ENCODE results near the gene RNF113A. TPM values are rescaled to one million over a fixed set of nuclear protein-coding genes. Genes with fewer than 3 reads are reported as not detected.
"Not testable (repeated sequence)": the region's sequence is repeated elsewhere in the genome, so short reads cannot be mapped to it uniquely, and the experiment has no call there.

Gene RNF113A
- total RNA-seq, 8 experiments from 2014 or later: 17.3 to 33.8 (median 20.7) TPM

GRCh38 chrX:119880552-119881437 lies 9.3 kb upstream of the RNF113A start:
- in situ Hi-C loops (cut with MboI; ENCODE audit: low pct_unique_long_range_greater_than_20kb in 2 of 9, low sequenced_read_pairs in 9 of 9, unreplicated experiment in 9 of 9): no loop called here
- ATAC-seq (replicated peaks in 6 of 8): peak; percentile 78 to 97 (median 90)
- Histone ChIP-seq H3K4me1 (replicated peaks in 1 of 2) (no peaks in the 10 kb centered on the region), H3K4me3 (no peak overlapping the region), H3K27ac (no peak overlapping the region)
- 17 to 90% (median 60%) methylated on average over 1 to 5 of the region's 11 CpGs; no CpG with 5 or more reads in 5 of the 10 experiments for WGBS, 10 experiments

DNA sequence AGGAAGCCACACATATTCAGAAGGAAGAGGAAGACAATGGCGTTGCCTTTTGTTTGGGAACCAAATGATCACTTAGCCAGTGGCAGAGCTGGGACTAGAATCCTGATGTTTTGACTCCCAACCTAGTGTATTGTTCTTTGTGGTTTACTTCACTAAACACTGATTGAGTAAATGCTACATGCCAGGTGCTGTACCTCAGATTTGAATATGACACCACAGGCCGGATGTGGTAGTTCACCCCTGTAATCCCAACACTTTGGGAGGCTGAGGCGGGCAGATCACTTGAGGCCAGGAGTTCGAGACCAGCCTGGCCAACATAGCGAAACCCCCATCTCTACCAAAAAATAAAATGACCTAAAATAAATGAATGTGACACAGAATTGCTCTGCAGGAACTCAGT lies 8.5 kb upstream of the RNF113A start:
- WGBS, 10 experiments: 49 to 100% (median 95%) methylated on average over 1 to 5 of the region's 5 CpGs; no CpG with 5 or more reads in 7 of the 10 experiments
- Histone ChIP-seq H3K27ac (no peak overlapping the region), H3K4me1 (replicated peaks in 1 of 2) (no peaks in the 10 kb centered on the region), H3K4me3 (no peak overlapping the region)
- in situ Hi-C loops (cut with MboI; ENCODE audit: low pct_unique_long_range_greater_than_20kb in 2 of 9, low sequenced_read_pairs in 9 of 9, unreplicated experiment in 9 of 9): no loop called here
- no peak for ATAC-seq (replicated peaks in 6 of 8)

DNA sequence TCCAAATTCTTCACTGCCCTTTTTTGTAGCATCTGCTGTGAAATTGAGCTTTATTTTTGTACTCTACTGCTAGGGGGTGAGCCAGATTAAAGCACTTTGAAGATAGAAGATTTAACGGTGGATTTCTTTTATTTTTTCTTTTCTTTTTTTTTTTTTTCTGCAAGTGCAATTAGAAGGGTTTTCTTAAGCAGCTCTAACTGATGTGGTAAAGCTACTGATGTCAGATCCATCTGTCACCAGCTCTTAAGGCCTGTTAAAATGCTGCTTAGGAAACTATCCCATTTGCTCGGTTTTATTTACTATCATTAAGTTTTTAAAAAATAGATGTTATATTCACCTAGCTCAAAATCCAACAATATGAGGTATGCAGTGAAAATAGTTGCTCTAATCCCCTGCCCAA lies 7.2 kb upstream of the RNF113A start:
- H3K4me1 ChIP-seq (replicated peaks in 1 of 2): no peaks in the 10 kb centered on the region
- H3K4me3 ChIP-seq: no peak overlapping the region
- ATAC-seq (replicated peaks in 6 of 8): no peak
- 20 to 100% (median 69%) methylated on average over 1 to 2 of the region's 2 CpGs; no CpG with 5 or more reads in 4 of the 10 experiments for WGBS, 10 experiments
- no peak overlapping the region for H3K27ac ChIP-seq
- in situ Hi-C loops (cut with MboI; ENCODE audit: low pct_unique_long_range_greater_than_20kb in 2 of 9, low sequenced_read_pairs in 9 of 9, unreplicated experiment in 9 of 9): no loop called here

- ATAC-seq (replicated peaks in 6 of 8): peak; percentile 27 to 58 (median 50)
- H3K4me3 ChIP-seq: peak overlapping the region; percentile 44 to 98 (median 63)
- peaks cover 0 to 9% of the 10 kb centered on the region in 2 donors for H3K4me1 ChIP-seq (replicated peaks in 1 of 2)
- 0 to 38% (median 0%) methylated on average over 1 to 24 of the region's 26 CpGs; no CpG with 5 or more reads in 5 of the 10 experiments for WGBS, 10 experiments
- peak overlapping the region; percentile 89 to 99 for H3K27ac ChIP-seq
- in situ Hi-C loops (cut with MboI; ENCODE audit: low pct_unique_long_range_greater_than_20kb in 2 of 9, low sequenced_read_pairs in 9 of 9, unreplicated experiment in 9 of 9): no loop called here
Measured at GRCh38 chrX:119871245-119871598, 311 bp downstream of the RNF113A start.

GRCh38 chrX:119870626-119871131 lies 854 bp downstream of the RNF113A start:
- Histone ChIP-seq H3K4me1 (replicated peaks in 1 of 2) (peaks cover 0 to 9% of the 10 kb centered on the region in 2 donors), H3K27ac (peak overlapping the region; percentile 89 to 99), H3K4me3 (peak overlapping the region; percentile 44 to 98 (median 63))
- in situ Hi-C loops (cut with MboI; ENCODE audit: low pct_unique_long_range_greater_than_20kb in 2 of 9, low sequenced_read_pairs in 9 of 9, unreplicated experiment in 9 of 9): no loop called here
- ATAC-seq (replicated peaks in 6 of 8): peak; percentile 7 to 37 (median 21)
- 0 to 38% (median 0%) methylated on average over 1 to 3 of the region's 25 CpGs; no CpG with 5 or more reads in 7 of the 10 experiments for WGBS, 10 experiments

DNA sequence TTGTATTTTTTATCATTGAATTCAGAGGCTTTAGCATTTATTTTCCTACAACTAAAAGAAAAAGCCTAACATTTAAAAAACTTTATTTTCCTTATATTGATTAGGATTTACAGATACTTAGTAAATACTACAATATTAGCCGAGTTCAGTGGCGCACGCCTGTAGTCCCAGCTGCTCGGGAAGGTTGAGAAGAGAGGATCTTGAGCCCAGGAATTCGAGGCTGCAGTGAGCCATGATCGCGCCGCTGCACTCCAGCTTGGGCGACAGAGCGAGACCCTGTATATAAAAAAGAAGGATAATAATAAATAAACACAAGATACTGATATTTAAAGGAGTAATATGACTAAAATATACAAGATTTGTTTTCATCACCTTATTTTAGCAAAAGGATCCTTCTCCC lies 18.1 kb downstream of the RNF113A start:
- H3K4me3 ChIP-seq: peak overlapping the region; percentile 26 to 94 (median 89)
- peak overlapping the region in 1 of 2 donors; percentile 32 for H3K27ac ChIP-seq
- H3K4me1 ChIP-seq (replicated peaks in 1 of 2): no peaks in the 10 kb centered on the region
- in situ Hi-C loops (cut with MboI; ENCODE audit: low pct_unique_long_range_greater_than_20kb in 2 of 9, low sequenced_read_pairs in 9 of 9, unreplicated experiment in 9 of 9): no loop called here
- 29 to 75% (median 46%) methylated on average over 3 to 9 of the region's 10 CpGs; no CpG with 5 or more reads in 7 of the 10 experiments for WGBS, 10 experiments
- peak in 2 of 8 experiments; percentile 7 to 13 for ATAC-seq (replicated peaks in 6 of 8)

DNA sequence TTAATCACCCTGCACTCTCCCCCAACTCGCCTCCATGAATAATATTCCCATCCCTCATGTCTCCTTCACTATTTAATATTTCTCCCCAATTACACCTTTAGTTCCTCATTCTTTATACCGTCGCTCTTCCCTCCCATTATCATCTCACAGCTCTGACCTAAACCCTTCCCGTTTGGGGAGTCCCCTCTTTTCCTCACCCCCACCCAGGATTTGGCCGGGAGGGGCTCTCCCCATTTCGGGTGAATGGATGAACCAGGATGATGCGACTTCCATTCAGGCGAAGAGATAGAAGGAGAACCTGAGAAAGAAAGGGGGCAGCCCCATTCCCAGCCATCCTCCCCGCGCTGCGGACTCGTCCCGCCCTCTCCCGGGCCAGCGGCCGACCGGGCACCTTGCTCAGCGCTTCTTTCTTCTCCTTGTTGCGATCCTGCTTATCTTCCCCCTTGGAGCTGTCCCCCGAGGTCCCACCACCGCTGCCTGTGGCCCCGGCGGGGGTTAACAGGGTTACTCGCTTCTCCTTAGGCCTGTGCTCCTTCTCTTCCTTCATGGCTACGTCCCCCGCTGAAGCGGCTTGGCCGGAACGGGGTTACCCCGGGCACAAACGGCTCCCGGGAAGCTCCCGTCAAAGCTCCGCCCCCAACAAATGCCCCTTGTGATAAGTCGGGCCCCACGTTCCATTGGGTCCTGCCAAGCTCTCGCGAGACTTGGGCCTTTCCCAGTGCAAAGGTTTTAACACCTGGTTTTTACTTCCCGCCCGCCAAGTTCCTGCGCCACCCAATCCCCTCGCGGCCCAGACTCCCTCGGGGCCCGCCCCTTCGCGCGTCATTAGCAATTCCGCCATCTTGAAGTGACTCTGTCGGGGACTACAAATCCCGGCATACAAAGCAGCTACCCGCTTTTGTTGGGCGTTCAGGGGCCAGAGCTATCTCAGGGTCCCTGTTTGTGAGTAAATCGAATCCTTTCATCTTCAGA lies 18.9 kb downstream of the RNF113A start, which contains the start of gene UPF3B:
UPF3B (minus strand) TSS at position 582 of the 972 bp plus-strand sequence; CDS start at position 547, 35 bp downstream.
- peak within 1 kb of the TSS; percentile 59 to 94 (median 90) for H3K4me3 ChIP-seq
- peak within 1 kb of the TSS; percentile 88 to 94 for H3K27ac ChIP-seq
- peak; percentile 92 to 99 (median 96) for ATAC-seq (replicated peaks in 6 of 8)
- no peaks in the 10 kb centered on the region for H3K4me1 ChIP-seq (replicated peaks in 1 of 2)
- WGBS, 10 experiments: 0 to 20% (median 14%) methylated on average over 1 to 8 of the region's 54 CpGs; no CpG with 5 or more reads in 7 of the 10 experiments
- in situ Hi-C loops (cut with MboI; ENCODE audit: low pct_unique_long_range_greater_than_20kb in 2 of 9, low sequenced_read_pairs in 9 of 9, unreplicated experiment in 9 of 9): no loop called here

- H3K27ac ChIP-seq: no peak overlapping the region
- WGBS, 10 experiments: 49 to 100% (median 96%) methylated on average over 1 to 3 of the region's 3 CpGs; no CpG with 5 or more reads in 1 of the 10 experiments
- no peak overlapping the region for H3K4me3 ChIP-seq
- in situ Hi-C loops (cut with MboI; ENCODE audit: low pct_unique_long_range_greater_than_20kb in 2 of 9, low sequenced_read_pairs in 9 of 9, unreplicated experiment in 9 of 9): no loop called here
- no peaks in the 10 kb centered on the region for H3K4me1 ChIP-seq (replicated peaks in 1 of 2)
- no peak for ATAC-seq (replicated peaks in 6 of 8)
Measured at GRCh38 chrX:119833905-119834304, 37.6 kb downstream of the RNF113A start.

- in situ Hi-C loops (cut with MboI; ENCODE audit: low pct_unique_long_range_greater_than_20kb in 2 of 9, low sequenced_read_pairs in 9 of 9, unreplicated experiment in 9 of 9): no loop called here
- WGBS, 10 experiments: 100% methylated on average over 1 of the region's 5 CpGs; no CpG with 5 or more reads in 9 of the 10 experiments
- no peak for ATAC-seq (replicated peaks in 6 of 8)
Measured at GRCh38 chrX:119828446-119828845, 43.1 kb downstream of the RNF113A start.

DNA sequence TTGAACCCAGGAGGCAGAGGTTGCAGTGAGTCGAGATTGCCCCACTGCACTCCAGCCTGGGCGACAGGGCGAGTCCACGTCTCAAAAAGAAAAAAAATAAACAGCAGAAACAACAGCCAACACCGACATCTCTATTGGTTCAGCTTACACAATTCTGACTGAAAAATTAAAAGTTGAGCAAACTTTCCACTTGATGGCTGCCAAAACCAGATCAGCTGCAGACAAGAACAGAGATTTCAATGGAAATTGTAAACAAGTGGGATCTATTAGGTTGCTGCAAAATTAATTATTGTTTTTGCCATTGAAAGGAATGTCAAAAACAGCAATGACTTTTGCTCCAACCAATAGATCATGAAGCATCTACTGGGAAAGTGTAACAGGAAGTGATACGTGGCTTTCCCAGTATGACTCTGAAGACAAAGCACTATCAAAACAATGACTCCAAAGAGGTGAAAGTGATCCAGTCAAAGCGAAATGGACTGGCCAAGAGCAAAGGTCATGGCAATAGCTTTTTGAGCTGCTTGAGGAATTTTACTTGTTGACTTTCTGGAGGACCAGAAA lies 45.1 kb downstream of the RNF113A start:
- ATAC-seq (replicated peaks in 6 of 8): no peak
- 0 to 50% (median 17%) methylated on average over 1 to 2 of the region's 7 CpGs; no CpG with 5 or more reads in 5 of the 10 experiments for WGBS, 10 experiments
- in situ Hi-C loops (cut with MboI; ENCODE audit: low pct_unique_long_range_greater_than_20kb in 2 of 9, low sequenced_read_pairs in 9 of 9, unreplicated experiment in 9 of 9): no loop called here
- Histone ChIP-seq H3K4me3 (no peak overlapping the region), H3K4me1 (replicated peaks in 1 of 2) (no peaks in the 10 kb centered on the region), H3K27ac (no peak overlapping the region)

More at GRCh38 chrX:119828446-119828845, 43.1 kb downstream of the RNF113A start:
- Histone ChIP-seq H3K4me1 (replicated peaks in 1 of 2) (no peaks in the 10 kb centered on the region), H3K4me3 (no peak overlapping the region), H3K27ac (no peak overlapping the region)

DNA sequence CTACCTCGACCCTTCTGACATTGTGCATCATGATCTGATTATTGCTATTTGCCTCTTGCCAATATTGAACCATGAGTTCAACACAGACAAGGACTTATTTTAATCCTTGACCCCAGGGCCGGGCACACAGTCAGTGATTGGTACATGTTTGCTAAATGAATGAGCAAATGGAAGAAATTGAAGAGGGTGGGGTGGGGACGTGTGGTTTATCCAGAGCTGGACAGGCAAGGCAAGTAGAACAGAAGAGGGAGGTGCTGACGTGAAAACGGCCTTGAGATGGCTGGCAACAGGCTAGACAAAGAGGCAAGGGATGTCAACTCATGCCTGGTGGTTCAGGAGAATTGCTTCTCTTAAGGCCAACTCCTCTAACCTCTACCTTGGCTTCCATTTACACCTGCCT lies 47.3 kb downstream of the RNF113A start:
- H3K27ac ChIP-seq; H3K4me3 ChIP-seq; ATAC-seq (replicated peaks in 6 of 8); H3K4me1 ChIP-seq (replicated peaks in 1 of 2); in situ Hi-C loops (cut with MboI; ENCODE audit: low pct_unique_long_range_greater_than_20kb in 2 of 9, low sequenced_read_pairs in 9 of 9, unreplicated experiment in 9 of 9): not testable (repeated sequence)
- WGBS, 10 experiments: no CpG with 5 or more reads among the region's 5 CpGs

DNA sequence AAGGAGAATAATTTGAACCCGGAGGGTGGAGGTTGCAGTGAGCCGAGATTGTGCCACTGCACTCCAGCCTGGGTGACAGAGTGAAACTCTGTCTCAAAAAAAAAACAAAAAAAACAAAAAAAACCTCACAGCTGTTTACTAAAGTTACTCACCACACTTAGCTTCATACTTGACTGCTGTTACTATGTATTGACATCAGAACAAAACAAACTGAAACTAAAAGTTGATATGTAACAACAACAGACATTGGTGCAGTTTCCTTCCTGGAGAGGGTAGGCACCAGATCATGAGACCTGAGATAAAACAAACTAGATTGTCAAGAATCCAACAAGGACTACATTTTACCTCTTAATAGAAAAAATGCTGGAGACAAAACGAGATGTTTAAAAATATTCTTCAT lies 49.8 kb downstream of the RNF113A start:
- peak in 2 of 8 experiments; percentile 44 to 81 for ATAC-seq (replicated peaks in 6 of 8)
- in situ Hi-C loops (cut with MboI; ENCODE audit: low pct_unique_long_range_greater_than_20kb in 2 of 9, low sequenced_read_pairs in 9 of 9, unreplicated experiment in 9 of 9): not testable (repeated sequence)
- WGBS, 10 experiments: 0 to 100% (median 86%) methylated on average over 1 to 3 of the region's 3 CpGs; no CpG with 5 or more reads in 3 of the 10 experiments

More for the DNA sequence above, 49.8 kb downstream of the RNF113A start:
- H3K4me3 ChIP-seq; H3K27ac ChIP-seq; H3K4me1 ChIP-seq (replicated peaks in 1 of 2): not testable (repeated sequence)

Measured in motor neuron (in vitro differentiated cells).